ENCODE measurements around the gene EPHX1.
A peak's percentile ranks its signal among the peaks of the same experiment; 100 is the strongest.
"Not testable (repeated sequence)": the region's sequence is repeated elsewhere in the genome, so short reads cannot be mapped to it uniquely, and the experiment has no call there.

EPHX1 gene

DNA sequence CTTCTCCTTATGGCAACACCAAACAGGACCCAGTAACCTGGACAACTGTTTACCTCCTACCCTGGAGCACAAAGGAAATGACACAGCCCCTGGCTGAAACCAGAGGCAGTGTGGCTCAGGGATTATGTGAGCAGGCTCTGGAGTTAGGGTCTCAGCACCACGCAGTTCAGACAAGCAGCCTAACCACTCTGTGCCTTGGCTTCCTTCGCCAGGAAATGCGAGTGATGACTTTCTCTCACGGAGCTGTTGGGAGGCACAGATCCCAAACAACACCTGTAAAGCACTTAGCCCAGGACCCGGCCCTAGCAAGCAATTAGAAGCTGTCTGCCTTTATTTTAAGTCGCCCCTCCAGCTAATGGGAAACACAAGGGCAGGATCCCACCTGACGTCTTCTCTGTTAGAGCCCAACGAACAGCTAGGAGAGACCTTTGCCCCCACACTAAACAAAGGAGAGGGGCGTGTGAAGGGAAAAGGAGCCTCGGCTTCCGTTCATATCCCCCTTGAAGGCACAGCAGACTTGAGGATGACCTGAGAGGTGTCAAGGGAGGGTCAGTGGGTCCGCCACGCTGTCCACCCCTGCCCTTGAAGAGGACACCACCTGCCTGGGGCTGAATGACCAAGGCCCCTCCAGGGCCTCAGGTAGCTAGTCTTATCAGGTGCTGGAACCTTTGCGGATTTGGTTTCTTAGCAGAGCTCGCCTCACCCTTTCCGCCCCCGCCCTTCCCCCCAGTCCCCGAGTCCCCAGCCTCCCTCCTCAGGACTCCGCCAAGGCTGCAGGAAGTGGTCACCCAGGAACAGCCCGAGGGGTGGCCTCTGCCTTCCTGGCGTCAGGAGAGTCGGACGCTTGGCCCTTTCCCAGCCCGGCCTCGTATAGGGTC is 71.4 kb downstream of the EPHX1 start:
- peak; percentile 23 for DNase-seq (ENCODE audit: low spot score)

DNA sequence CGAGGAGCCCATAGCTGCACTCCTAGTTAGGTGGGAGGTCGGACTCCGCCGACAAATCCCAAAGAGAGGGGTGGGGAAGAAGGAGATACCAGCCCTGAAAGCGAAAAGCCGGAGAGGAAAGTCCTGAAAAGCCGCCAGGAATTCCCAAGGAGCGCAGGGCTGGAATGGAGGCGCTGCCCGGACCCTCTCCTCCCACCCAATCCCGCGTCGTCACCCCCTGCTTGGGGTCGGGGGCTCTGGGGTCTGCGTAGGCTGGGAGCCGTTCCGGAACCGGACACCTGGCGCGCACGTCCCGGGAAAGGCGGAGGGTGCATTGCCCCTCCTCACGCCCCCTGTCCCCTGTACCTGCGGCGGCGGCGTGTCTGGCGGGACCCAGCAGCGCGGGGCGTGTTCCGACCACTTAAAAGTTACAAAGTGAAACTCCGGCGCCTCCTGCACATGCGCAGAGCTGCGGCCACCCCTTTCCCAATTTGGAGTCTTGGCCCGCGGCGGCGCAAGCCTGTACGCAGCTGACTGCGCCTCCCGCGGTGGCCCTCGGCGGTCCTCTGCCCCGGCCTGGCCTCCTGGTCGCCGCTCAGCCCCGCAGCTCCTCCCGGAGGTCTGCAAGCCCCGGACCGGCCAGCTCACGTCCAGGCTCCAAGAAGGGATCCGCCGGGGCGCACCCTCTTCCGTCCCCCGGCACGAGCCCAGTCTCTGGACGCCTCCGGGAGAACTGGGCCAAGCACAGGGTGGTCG is 72.2 kb downstream of the EPHX1 start, which contains the start of gene TMEM63A:
TMEM63A (minus strand) TSS at position 422 of the 735 bp plus-strand sequence. CDS start 4,800 bp downstream, outside the sequence.
- DNase-seq (ENCODE audit: low spot score), result peak; percentile 78

DNA sequence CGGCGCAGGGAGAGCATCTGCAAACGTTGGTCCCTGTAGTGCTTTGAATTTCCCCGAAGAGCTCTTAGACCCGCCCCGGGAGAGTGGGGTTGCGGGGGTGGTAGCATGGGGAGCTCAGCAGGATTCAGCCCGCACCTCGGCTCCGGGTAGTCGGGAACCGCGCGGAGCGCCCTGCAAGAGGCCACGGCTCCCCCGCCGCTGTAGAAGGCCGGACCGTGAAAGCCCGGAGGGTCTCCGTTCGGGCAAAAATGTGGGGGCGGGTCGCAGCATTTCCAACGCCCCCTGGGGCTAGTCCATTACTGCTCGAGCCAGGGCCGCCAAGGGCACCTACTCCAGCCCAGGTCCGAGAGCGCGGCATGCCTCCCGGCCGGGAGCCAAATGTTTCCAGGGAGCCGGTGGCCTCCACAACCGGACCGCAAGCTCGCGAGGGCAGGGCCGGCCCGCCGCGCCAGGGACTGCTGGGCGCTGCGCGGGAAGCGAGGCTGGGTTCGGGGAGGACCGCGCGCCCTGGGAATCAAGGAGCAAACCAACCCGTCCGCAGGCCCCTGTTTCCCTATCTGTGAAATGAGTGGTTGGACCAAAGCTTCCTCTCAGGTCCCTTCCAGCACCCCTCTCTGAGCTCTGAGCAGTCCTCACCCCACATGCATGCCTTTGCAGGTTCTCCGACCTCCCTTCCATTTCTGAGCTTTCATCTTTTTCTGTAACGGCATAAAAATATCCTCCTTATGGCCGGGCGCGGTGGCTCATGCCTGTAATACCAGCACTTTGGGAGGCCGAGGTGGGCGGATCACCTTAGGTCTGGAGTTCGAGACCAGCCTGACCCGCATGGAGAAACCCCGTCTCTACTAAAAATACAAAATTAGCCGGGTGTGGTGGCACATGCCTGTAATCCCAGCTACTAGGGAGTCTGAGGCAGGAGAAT is 73.0 kb downstream of the EPHX1 start:
- peak; percentile 49 for DNase-seq (ENCODE audit: low spot score)

DNA sequence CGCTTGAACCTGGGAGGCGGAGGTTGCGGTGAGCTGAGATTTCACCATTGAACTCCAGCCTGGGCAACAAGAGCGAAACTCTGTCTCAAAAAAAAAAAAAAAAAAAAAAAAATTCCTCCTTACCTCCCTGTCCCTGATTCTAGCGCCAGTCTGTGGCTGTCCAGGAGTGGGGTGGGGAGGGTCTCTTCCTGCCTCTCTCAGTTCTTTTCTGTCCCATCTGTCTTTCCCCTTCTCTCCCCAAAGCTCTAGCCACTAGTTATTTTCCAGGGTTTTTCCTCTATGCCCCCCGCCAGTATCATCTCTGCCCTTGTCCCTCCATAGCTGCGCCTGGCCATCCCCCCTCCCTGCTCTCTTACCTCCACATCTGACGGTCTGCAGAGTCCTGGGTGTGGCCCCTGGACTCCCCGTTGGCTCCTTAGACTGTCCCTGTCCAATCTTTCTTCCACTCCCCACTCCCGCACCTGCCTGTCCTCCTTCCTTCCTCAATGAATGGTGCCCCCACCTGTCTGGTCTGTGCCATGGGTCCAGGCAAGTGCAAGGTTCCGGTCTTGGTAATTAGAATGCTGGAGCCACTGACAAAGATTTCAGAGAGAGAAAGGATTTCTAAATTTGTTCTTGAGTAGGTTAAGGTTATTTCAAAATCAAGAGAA is 73.8 kb downstream of the EPHX1 start:
- no peak for DNase-seq (ENCODE audit: low spot score)

DNA sequence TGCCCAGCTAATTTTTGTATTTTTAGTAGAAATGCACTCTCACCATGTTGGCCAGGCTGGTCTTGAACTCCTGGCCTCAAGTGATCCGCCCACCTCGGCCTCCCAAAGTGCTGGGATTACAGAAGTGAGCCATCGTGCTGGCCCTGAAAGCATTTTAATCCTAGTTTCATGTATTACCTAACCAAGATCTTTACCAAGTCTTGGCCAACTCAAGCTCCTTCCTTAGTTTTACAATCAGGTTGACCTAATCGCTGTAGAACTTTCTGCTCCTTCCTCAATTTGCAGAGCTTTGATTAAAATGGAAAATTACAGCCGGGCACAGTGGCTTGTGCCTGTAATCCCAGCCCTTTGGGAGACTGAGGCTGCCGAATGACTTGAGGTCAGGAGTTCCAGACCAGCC is 75.4 kb downstream of the EPHX1 start:
- no peak for DNase-seq (ENCODE audit: low spot score)

DNA sequence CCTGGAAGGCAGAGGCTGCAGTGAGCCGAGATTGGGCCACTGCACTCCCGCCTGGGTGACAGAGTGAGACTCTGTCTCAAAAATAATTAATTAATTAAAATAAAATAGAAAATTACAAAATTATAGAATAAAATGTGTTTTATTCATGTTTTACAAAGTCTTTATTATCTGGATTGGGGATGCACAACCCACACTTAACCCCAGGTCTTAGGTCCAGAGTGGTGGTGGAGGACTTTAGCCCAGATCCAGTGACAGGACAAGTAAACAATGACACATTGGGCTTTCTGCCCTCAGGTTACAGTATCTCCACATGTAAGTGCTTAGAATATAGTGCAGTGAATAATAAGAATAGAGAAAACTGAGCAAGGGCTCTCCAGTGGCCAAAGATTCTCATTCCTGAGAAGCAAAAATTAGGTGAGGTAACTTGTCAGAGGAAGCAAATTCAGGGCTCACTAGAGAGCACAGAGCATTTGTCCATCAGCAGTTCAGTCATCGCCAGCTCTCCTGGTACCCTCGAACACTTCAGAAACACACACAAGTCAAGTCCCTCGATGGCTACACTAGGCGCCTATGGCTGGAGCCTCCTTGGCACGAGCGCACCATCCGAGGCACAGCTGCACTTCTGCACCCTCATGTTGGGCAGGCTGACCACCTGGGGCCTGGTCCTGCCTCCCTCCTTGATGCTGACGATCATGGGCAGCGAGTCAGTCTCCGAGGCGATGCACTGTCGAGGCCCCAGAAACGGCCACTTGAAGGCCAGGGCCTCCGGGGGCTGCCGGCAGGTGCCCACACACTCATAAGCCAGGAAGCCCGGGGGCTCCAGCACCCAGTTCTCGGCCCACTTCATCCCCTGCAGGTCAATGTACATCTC is 76.5 kb downstream of the EPHX1 start:
- no peak for DNase-seq (ENCODE audit: low spot score)

DNA sequence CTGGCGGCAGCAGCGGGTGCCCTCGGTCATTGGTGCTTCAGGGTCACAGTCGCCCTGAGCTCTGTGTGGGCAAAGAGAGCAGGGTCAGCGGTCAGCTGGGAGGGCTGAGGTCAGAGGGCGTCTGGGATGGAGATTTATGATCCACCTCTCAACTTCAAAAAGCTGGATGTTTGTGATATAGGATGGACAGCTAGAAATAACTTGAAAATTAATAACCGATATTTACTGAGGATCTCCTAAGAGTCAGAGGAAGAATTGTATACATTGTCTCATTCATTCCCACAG is 77.0 kb downstream of the EPHX1 start:
- DNase-seq (ENCODE audit: low spot score), result no peak

DNA sequence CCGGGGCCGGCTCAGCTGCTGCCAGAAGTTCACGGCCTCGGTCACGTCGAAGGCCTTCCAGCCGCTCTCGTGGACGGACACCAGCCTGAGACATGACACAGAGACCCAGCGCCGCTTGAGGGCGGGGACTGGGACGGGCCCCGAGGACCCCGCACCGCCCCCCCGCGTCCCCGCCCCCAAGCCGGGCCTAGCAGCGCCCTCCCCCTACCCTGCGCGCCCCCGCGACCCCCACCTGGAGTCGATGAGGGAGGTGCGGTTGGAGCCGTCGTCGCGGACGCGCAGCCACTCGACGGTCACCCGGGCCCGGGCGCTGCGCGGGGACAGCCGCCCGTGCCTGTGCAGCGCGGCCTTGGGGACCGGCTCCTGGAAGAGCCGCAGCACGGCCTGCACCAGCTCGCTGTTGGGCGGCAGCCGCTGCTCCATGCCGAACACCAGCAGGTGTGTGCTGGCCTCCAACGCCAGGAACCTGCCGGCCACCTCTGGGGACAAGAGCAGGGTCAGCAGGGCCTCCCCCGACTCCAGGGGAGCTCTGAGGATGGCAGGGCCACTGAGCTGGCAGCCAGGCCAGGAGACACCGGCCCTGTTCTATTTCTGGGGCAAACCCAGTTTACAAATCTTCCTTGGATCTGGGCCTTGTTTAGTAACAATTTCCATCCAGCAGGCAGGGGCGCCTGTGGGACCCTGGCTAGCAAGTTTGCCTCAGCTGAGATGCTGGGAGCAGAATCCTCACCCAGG is 77.8 kb downstream of the EPHX1 start:
- not testable (repeated sequence) for DNase-seq (ENCODE audit: low spot score)

DNA sequence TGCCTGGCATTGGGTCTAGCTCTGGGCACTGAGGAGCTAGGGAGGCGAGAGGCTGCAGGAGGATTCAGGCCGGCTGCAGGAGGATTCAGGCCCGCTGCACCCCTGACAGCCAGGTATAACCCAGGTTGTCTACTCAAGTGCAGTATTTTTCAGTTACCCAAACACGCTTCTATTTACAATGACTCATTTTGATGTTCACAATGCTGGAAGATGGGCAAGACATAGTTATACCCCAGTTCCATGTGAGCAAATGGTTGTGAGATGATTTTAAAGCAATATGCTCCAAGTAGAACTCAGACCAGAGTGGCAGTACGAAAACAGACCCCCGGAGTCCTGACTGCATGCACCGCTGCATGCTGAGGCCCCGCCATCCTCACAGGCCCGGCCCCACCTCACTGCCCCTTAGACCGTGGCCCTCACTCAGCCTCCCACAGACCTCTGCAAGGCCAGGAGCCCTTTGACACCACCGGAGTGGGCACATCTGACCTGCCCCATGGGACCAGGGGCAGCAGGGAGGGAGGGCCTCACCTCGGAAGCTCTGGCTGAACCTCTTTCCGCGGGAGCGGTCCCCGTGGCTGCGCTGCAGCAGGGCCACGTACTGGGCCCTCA is 78.5 kb downstream of the EPHX1 start:
- DNase-seq (ENCODE audit: low spot score), result no peak

DNA sequence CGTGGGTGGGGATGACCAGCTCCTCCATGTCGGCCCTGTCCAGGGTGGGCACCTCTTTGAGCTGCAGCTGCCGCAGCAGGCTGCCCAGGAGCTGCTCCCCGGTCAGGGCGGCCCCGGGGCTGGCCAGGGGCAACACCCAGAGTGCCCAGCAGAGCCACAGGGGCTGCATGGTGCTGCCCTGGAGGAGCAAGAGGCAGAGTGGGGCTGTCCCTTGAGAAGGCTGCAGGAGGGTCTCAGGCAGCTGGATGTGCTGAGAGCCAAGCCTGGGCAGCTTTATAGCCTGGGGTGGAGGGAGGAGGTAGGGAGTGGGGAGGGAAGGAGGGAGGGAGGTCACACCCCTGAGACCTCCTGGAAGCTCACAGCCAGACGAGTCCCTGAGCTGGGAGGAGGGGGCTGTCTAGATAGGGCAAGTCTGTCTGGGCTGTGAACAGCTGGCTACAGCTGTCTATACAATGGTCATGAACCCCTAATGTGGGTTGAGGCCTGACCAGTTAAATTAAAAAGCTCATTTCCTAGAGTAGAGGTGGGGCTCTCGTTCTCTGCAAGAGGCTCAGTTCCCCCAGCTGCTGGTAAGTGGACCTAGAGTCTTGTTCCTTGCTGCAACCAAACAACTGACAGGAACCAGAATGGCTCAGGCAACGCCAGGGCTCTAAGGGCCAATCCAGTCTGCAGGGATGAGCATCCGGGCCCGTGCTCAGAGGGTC is 79.1 kb downstream of the EPHX1 start, which contains the start of gene LEFTY1:
LEFTY1 (minus strand) TSS at position 249 of the 704 bp plus-strand sequence; CDS start at position 169, 80 bp downstream.
- no peak for DNase-seq (ENCODE audit: low spot score)

DNA sequence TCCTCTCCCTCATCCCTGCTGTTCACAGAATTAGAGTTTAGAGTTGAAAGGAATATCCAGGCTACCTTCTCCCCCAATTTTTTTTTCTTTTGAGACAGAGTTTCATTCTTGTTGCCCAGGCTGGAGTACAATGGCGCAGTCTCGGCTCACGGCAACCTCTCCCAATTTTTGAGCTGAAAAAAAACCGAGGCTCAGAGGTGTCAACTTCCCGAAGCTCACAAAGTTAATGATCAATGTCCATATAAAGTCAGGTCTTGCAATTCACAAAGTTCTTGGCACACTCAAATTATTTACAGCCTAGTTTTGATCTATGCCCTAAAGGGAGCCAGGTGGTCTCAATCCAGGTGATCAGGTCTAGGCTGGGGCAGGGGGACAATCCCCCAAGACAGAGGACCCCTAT is 79.8 kb downstream of the EPHX1 start:
- no peak for DNase-seq (ENCODE audit: low spot score)

DNA sequence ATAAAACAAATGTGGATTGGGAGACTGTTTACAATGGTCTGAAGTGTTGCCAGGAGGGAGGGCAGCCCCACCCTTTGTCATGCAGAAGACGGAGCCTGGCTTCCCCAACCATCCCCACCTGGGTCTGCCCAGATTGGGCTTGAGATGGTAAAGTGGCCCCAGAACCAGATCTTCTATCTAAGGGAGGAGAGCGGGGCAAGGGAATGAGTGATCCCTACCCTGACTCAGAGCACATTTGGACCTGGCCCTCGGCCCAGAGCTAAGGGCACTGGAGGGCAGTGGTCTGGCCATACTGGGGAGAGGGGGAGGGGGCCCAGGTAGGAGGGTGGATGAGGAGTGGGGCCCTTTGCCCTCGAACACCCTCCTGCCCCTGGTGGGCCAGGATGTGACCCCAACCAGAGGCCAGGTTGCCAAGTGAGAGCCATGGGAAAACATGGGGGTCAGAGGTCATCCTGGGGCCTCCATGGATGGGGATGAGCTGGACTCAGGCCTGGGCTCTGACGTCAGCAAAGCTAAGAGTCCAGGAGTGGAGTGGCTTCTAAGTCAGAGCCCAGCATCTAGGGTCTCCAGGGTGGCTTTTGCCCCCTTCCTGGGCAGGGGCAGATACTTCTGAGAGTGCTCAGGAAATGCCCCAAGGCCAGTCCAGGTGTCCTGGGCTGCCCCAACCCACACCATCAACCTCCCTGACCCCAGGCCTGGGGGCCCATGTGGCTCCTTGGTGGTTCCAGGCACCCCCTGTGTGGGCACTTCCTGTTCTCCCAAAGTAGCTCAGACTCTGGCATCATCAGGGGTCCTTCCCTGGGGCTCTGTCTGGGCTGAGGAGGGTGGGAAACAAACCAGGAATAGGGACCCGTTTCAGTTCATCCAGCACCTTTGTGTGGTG is 80.7 kb downstream of the EPHX1 start:
- DNase-seq (ENCODE audit: low spot score), result no peak

DNA sequence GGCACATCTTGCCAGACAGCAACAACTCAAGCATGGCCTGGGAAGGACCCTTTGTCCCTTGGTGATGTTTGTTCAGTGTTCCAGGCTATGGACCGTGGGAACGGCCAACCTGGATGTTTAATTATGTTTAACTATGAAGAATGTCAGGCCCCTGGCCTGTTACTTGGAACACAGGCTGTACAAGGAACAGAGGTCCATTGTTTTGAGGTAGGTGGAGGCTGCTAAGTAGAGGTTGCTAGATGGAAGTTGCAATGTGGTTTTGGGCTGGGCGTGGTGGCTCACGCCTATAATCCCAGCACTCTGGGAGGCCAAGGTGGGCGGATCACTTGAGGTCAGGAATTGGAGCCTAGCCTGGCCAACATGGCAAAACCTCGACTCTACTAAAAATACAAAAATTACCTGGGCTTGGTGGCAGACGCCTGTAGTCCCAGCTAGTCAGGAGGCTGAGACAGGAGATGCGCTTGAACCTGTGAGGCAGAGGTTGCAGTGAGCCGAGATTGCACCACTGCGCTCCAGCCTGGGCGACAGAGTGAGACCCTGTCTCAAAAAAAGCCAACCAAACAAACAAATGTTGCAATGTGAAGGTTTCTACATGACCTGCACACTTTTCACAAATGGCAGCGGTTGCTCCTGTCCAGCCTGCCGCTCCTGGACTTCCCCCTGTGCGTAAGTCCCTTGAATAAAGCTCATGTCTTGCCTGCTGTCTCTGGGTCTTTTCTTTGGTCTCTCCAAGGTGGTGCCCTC is 81.5 kb downstream of the EPHX1 start:
- no peak for DNase-seq (ENCODE audit: low spot score)

DNA sequence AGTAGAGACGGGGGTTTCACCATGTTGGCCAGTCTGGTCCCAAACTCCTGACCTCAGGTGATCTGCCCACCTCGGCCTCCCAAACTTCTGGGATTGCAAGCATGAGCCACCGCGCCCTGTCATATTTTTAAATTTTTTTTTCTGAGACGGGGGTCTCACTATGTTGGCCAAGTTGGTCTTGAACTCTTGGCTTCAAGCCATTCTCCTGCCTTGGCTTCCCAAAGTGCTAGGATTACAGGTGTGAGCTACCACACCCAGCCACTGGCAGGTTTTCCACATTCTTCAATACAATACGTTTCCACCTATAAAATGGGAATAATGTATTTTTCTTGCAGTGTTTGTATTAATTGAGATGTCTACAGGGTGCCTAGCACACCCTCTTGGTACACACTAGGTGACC is 82.4 kb downstream of the EPHX1 start:
- no peak for DNase-seq (ENCODE audit: low spot score)

Measured in putamen (tissue), 1 donor.